Measurements from ENCODE around the gene TACC2.
"Not testable (repeated sequence)": the region's sequence is repeated elsewhere in the genome, so short reads cannot be mapped to it uniquely, and the experiment has no call there.

TACC2 gene

GRCh38 chr10:122190176-122190943 is 201.4 kb downstream of the TACC2 start:
- no peak for DNase-seq
- in situ Hi-C loops (cut with HindIII; ENCODE audit: low pct_ligation_motif_present, low pct_unique_long_range_greater_than_20kb, low sequenced_read_pairs), result no loop called here

- DNase-seq, result no peak
- in situ Hi-C loops (cut with HindIII; ENCODE audit: low pct_ligation_motif_present, low pct_unique_long_range_greater_than_20kb, low sequenced_read_pairs), result no loop called here
Observed at GRCh38 chr10:122191936-122192541, 203.1 kb downstream of the TACC2 start.

- DNase-seq, result no peak
- in situ Hi-C loops (cut with HindIII; ENCODE audit: low pct_ligation_motif_present, low pct_unique_long_range_greater_than_20kb, low sequenced_read_pairs), result no loop called here
Observed at GRCh38 chr10:122194251-122194650, 205.3 kb downstream of the TACC2 start.

GRCh38 chr10:122196218-122196617 is 207.3 kb downstream of the TACC2 start:
- no peak for DNase-seq
- in situ Hi-C loops (cut with HindIII; ENCODE audit: low pct_ligation_motif_present, low pct_unique_long_range_greater_than_20kb, low sequenced_read_pairs), result no loop called here

GRCh38 chr10:122197611-122198222 is 208.8 kb downstream of the TACC2 start:
- in situ Hi-C loops (cut with HindIII; ENCODE audit: low pct_ligation_motif_present, low pct_unique_long_range_greater_than_20kb, low sequenced_read_pairs), result no loop called here
- DNase-seq, result no peak

GRCh38 chr10:122198631-122199030 is 209.7 kb downstream of the TACC2 start:
- no peak for DNase-seq
- in situ Hi-C loops (cut with HindIII; ENCODE audit: low pct_ligation_motif_present, low pct_unique_long_range_greater_than_20kb, low sequenced_read_pairs), result no loop called here

GRCh38 chr10:122199070-122199469 is 210.1 kb downstream of the TACC2 start:
- no peak for DNase-seq
- in situ Hi-C loops (cut with HindIII; ENCODE audit: low pct_ligation_motif_present, low pct_unique_long_range_greater_than_20kb, low sequenced_read_pairs), result no loop called here

GRCh38 chr10:122199689-122200088 is 210.7 kb downstream of the TACC2 start:
- no peak for DNase-seq
- in situ Hi-C loops (cut with HindIII; ENCODE audit: low pct_ligation_motif_present, low pct_unique_long_range_greater_than_20kb, low sequenced_read_pairs), result no loop called here

- DNase-seq, result no peak
- in situ Hi-C loops (cut with HindIII; ENCODE audit: low pct_ligation_motif_present, low pct_unique_long_range_greater_than_20kb, low sequenced_read_pairs), result no loop called here
Observed at GRCh38 chr10:122201401-122201800, 212.4 kb downstream of the TACC2 start.

- in situ Hi-C loops (cut with HindIII; ENCODE audit: low pct_ligation_motif_present, low pct_unique_long_range_greater_than_20kb, low sequenced_read_pairs); DNase-seq: not testable (repeated sequence)
Observed at GRCh38 chr10:122203180-122203579, 214.2 kb downstream of the TACC2 start.

- in situ Hi-C loops (cut with HindIII; ENCODE audit: low pct_ligation_motif_present, low pct_unique_long_range_greater_than_20kb, low sequenced_read_pairs), result no loop called here
- no peak for DNase-seq
Observed at GRCh38 chr10:122204691-122205489, 215.9 kb downstream of the TACC2 start.

GRCh38 chr10:122206471-122207065 is 217.6 kb downstream of the TACC2 start:
- in situ Hi-C loops (cut with HindIII; ENCODE audit: low pct_ligation_motif_present, low pct_unique_long_range_greater_than_20kb, low sequenced_read_pairs), result no loop called here
- no peak for DNase-seq

- no peak for DNase-seq
- in situ Hi-C loops (cut with HindIII; ENCODE audit: low pct_ligation_motif_present, low pct_unique_long_range_greater_than_20kb, low sequenced_read_pairs), result no loop called here
Observed at GRCh38 chr10:122207163-122207562, 218.2 kb downstream of the TACC2 start.

GRCh38 chr10:122207596-122207995 is 218.6 kb downstream of the TACC2 start:
- in situ Hi-C loops (cut with HindIII; ENCODE audit: low pct_ligation_motif_present, low pct_unique_long_range_greater_than_20kb, low sequenced_read_pairs), result no loop called here
- no peak for DNase-seq

- no peak for DNase-seq
- in situ Hi-C loops (cut with HindIII; ENCODE audit: low pct_ligation_motif_present, low pct_unique_long_range_greater_than_20kb, low sequenced_read_pairs), result no loop called here
Observed at GRCh38 chr10:122208571-122209430, 219.8 kb downstream of the TACC2 start.

GRCh38 chr10:122210481-122211265 is 221.7 kb downstream of the TACC2 start:
- in situ Hi-C loops (cut with HindIII; ENCODE audit: low pct_ligation_motif_present, low pct_unique_long_range_greater_than_20kb, low sequenced_read_pairs), result no loop called here
- no peak for DNase-seq

GRCh38 chr10:122213364-122213763 is 224.4 kb downstream of the TACC2 start:
- DNase-seq, result no peak
- in situ Hi-C loops (cut with HindIII; ENCODE audit: low pct_ligation_motif_present, low pct_unique_long_range_greater_than_20kb, low sequenced_read_pairs), result no loop called here

Data from ACHN (cell line).